ENCODE results near the gene METTL6. TPM values are rescaled to one million over a fixed set of nuclear protein-coding genes. Genes with fewer than 3 reads are reported as not detected.

The METTL6 gene
- total and polyA plus RNA-seq, 2 donors (not counting 1 experiment from before 2014, with no cell fraction given), result 7.6 to 23.9 TPM

GRCh38 chr3:15467227-15468181 is 40.2 kb upstream of the METTL6 start:
- no peaks in the 10 kb centered on the region for H3K36me3 ChIP-seq (replicated peaks in 1 of 2; ENCODE audit: control extremely low read depth in 1 of 2, control insufficient read depth in 1 of 2, extremely low read depth in 1 of 2, insufficient read depth in 2 of 2, low read length in 1 of 2)
- ATAC-seq (ENCODE audit: low read depth) (no peak), DNase-seq (no peak)
- H3K27me3 Mint-ChIP-seq, result no peaks in the 10 kb centered on the region
- H3K79me2 ChIP-seq (ENCODE audit: control insufficient read depth, insufficient read depth, low read length), result no peaks in the 10 kb centered on the region
- no peak overlapping the region for H3K9ac ChIP-seq (ENCODE audit: low read length)
- no peak overlapping the region for H2AFZ ChIP-seq (ENCODE audit: insufficient read depth, low read depth, low read length, poor library complexity, severe bottlenecking)
- ChIA-PET CTCF (interaction anchor here (0.7 kb wide), 1 partner anchor 62 kb away, joined by 3 read pairs; no protein-coding TSS in a partner anchor), POLR2A (no interaction called here)
- intact Hi-C loops (cut with micrococcal nuclease), result no loop called here
- no peaks in the 10 kb centered on the region for H3K4me1 Mint-ChIP-seq
- no peak overlapping the region for H3K4me3 Mint-ChIP-seq
- no peak overlapping the region for H3K4me3 ChIP-seq (ENCODE audit: control extremely low read depth in 1 of 5, extremely low read depth in 1 of 5, insufficient read depth in 1 of 5, low read depth in 2 of 5, low read length in 4 of 5)
- no peaks in the 10 kb centered on the region for H3K4me1 ChIP-seq (ENCODE audit: control insufficient read depth in 2 of 2, insufficient read depth in 2 of 2, low read length in 2 of 2)
- no peaks in the 10 kb centered on the region for H4K20me1 ChIP-seq (ENCODE audit: control insufficient read depth, insufficient read depth, low read length, poor library complexity, severe bottlenecking)
- TF ChIP-seq EZH2 (IDR thresholded peaks at IDR 0.05; ENCODE audit: borderline replicate concordance, insufficient read depth, low read depth, low read length, poor library complexity, severe bottlenecking) (no peak), CTCF (IDR thresholded peaks at IDR 0.05) (no peak)
- H3K9me3 Mint-ChIP-seq (ENCODE audit: insufficient read depth), result no peaks in the 10 kb centered on the region
- H3K9me3 ChIP-seq (ENCODE audit: control extremely low read depth in 1 of 3, control insufficient read depth in 2 of 3, insufficient read depth in 1 of 3, low read length in 2 of 3), result no peaks in the 10 kb centered on the region
- WGBS (ENCODE audit: insufficient coverage), result 85% methylated on average over 10 of the region's 11 CpGs
- no peak overlapping the region for H3K27ac Mint-ChIP-seq
- H3K27me3 ChIP-seq (replicated peaks in 1 of 4; ENCODE audit: control extremely low read depth in 1 of 4, control insufficient read depth in 3 of 4, insufficient read depth in 4 of 4, low read length in 3 of 4), result no peaks in the 10 kb centered on the region
- no peak overlapping the region for H3K4me2 ChIP-seq (replicated peaks; ENCODE audit: low read depth, low read length, poor library complexity, severe bottlenecking)
- no peak overlapping the region for H3K27ac ChIP-seq (ENCODE audit: low read length in 2 of 2)

Measured in B cell (primary cell).